OCI-LY7 (cell line): Measurements from ENCODE around the gene MRPL40. TPM values are rescaled to one million over a fixed set of nuclear protein-coding genes. Genes with fewer than 3 reads are reported as not detected.

ENCODE experiments used
- BruUV-seq: library from RNA; stranded (reverse); fragments of 400-500 nt; replicated peaks from 2 replicates; lab custom pipeline; 2021; lab: Mats Ljungman, UMichigan
- CTCF ChIA-PET: fragments of 300-600 bp; sonication (Branson Sonifier 250); formaldehyde crosslinking; loops from one replicate; lab custom pipeline; 2022; ENCODE audit warnings: antibody characterized with exemption; ENCODE audit not compliant: unreplicated experiment; lab: Charles Lee
- POLR2A ChIA-PET: fragments of 300-600 bp; sonication (Branson Sonifier 250); formaldehyde crosslinking; loops from one replicate; lab custom pipeline; 2022; ENCODE audit warnings: antibody characterized with exemption; lab: Charles Lee
- DNase-seq: peaks from one replicate; pipeline ENCODE4 v3.0.0-alpha.2; 2015; ENCODE audit warnings: low spot score
- H2AFZ ChIP-seq: fragments of 200-600 bp; sonication (generic), shearing (Covaris generic); 2 replicates; pipeline ENCODE4 v1.6.1; 2014; ENCODE audit warnings: mild to moderate bottlenecking, antibody characterized with exemption, low read length, moderate library complexity
- H3K27ac ChIP-seq: fragments of 200-600 bp; sonication (generic); 2 replicates; pipeline ENCODE4 v1.5.1; 2014; ENCODE audit warnings: mixed run types, low read depth, mild to moderate bottlenecking, moderate library complexity, low read length, inconsistent platforms; ENCODE audit not compliant: poor library complexity, severe bottlenecking
- H3K36me3 ChIP-seq: fragments of 200-600 bp; sonication (generic); 2 replicates; pipeline ENCODE4 v1.6.1; 2014; ENCODE audit warnings: mild to moderate bottlenecking, antibody characterized with exemption, low read length, moderate library complexity, mixed read lengths; ENCODE audit not compliant: insufficient read depth
- H3K4me1 ChIP-seq: fragments of 200-600 bp; sonication (generic); 2 replicates; pipeline ENCODE4 v1.5.1; 2014; ENCODE audit warnings: mild to moderate bottlenecking, low read length; ENCODE audit not compliant: insufficient read depth, poor library complexity, severe bottlenecking
- H3K4me2 ChIP-seq: fragments of 200-600 bp; sonication (generic); 2 replicates; pipeline ENCODE4 v1.6.1; 2014; ENCODE audit warnings: mild to moderate bottlenecking, low read length
- H3K4me3 ChIP-seq: fragments of 200-600 bp; sonication (generic); 2 replicates; pipeline ENCODE4 v1.5.1; 2014; ENCODE audit warnings: mild to moderate bottlenecking, low read depth, low read length; ENCODE audit not compliant: poor library complexity, severe bottlenecking
- H3K79me2 ChIP-seq: fragments of 200-600 bp; sonication (generic); 2 replicates; pipeline ENCODE4 v1.6.1; 2016; ENCODE audit warnings: low read depth, mild to moderate bottlenecking, low read length, moderate library complexity, mixed read lengths; ENCODE audit not compliant: insufficient read depth
- H3K9me2 ChIP-seq: fragments of 200-600 bp; sonication (generic); 2 replicates; pipeline ENCODE4 v1.6.1; 2016; ENCODE audit warnings: mild to moderate bottlenecking, low read length, mixed read lengths; ENCODE audit not compliant: insufficient read depth
- H3K9me3 ChIP-seq: fragments of 200-600 bp; sonication (generic); 2 replicates; pipeline ENCODE4 v1.6.1; 2014; ENCODE audit warnings: mild to moderate bottlenecking, mixed run types, low read length, mixed read lengths
- H4K20me1 ChIP-seq: fragments of 200-600 bp; sonication (generic); 2 replicates; pipeline ENCODE4 v1.6.1; 2014; ENCODE audit warnings: mild to moderate bottlenecking, antibody characterized with exemption, low read length, moderate library complexity, mixed read lengths; ENCODE audit not compliant: insufficient read depth
- CTCF ChIP-seq: fragments of 200-600 bp; sonication (generic); conservative IDR thresholded peaks from 2 replicates; pipeline ENCODE4 v1.5.1; 2014; ENCODE audit warnings: mild to moderate bottlenecking, antibody characterized with exemption, low read length, moderate library complexity, mixed read lengths
- EZH2phosphoT487 ChIP-seq: fragments of 200-600 bp; sonication (generic); IDR thresholded peaks from 2 replicates; pipeline ENCODE4 v1.6.1; 2018; ENCODE audit warnings: low read depth, borderline replicate concordance, mild to moderate bottlenecking, mixed run types, antibody characterized with exemption, low read length, moderate library complexity, mixed read lengths
- intact Hi-C: fragments of 100-400 bp; cut with micrococcal nuclease; formaldehyde crosslinking; loops from one replicate; pipeline ENCODE4 v1.10.0; 2022; ENCODE audit not compliant: unreplicated experiment
- total RNA-seq, 2 experiments: library from RNA; depleted of rRNA in 1 of 2; stranded (reverse); fragments of >200 nt in 1 of 2; shearing (Covaris generic) in 1 of 2; gene quantifications; 2 replicates each; pipeline ENCODE4 v1.2.3, GENCODE V29; 2014 to 2022

The MRPL40 gene
- total RNA-seq, 2 experiments from 2014 or later: 38.5 to 45.6 TPM

- ChIA-PET POLR2A (no interaction called here), CTCF (interaction anchor here (0.6 kb wide), 1 partner anchor 129 kb away, joined by 6 read pairs; no protein-coding TSS in a partner anchor)
- no peaks in the 10 kb centered on the region for H3K9me2 ChIP-seq
- H3K9me3 ChIP-seq: no peaks in the 10 kb centered on the region
- no peak overlapping the region for H3K27ac ChIP-seq
- no TSS peak for BruUV-seq
- peaks cover 8% of the 10 kb centered on the region for H3K4me1 ChIP-seq
- peaks cover 91% of the 10 kb centered on the region for H3K36me3 ChIP-seq
- TF ChIP-seq EZH2phosphoT487: no peak
- no peak for TF ChIP-seq CTCF
- no peak overlapping the region for H3K4me2 ChIP-seq
- peaks cover 7% of the 10 kb centered on the region; the same call in 1 of the 2 replicates for H3K79me2 ChIP-seq
- intact Hi-C loops: no loop called here
- no peak overlapping the region for H2AFZ ChIP-seq
- H3K4me3 ChIP-seq: no peak overlapping the region
- no peak for DNase-seq
- H4K20me1 ChIP-seq: peaks cover 1% of the 10 kb centered on the region; the same call in 1 of the 2 replicates
Measured at GRCh38 chr22:19405652-19406051, 26.7 kb upstream of the MRPL40 start.

- no peak overlapping the region for H3K27ac ChIP-seq
- peaks cover 14% of the 10 kb centered on the region; the same call in 1 of the 2 replicates for H3K79me2 ChIP-seq
- peaks cover 7% of the 10 kb centered on the region; the same call in 1 of the 2 replicates for H4K20me1 ChIP-seq
- DNase-seq: no peak
- no peaks in the 10 kb centered on the region for H3K9me3 ChIP-seq
- intact Hi-C loops: no loop called here
- H3K4me3 ChIP-seq: no peak overlapping the region
- POLR2A ChIA-PET: interaction anchor here (0.6 kb wide), 1 partner anchor 52 kb away, joined by 3 read pairs; no protein-coding TSS in a partner anchor
- no peaks in the 10 kb centered on the region for H3K9me2 ChIP-seq
- TF ChIP-seq CTCF: peak; percentile 36; the same call in 1 of the 2 replicates
- no peak for TF ChIP-seq EZH2phosphoT487
- peaks cover 91% of the 10 kb centered on the region for H3K36me3 ChIP-seq
- BruUV-seq: no TSS peak
- CTCF ChIA-PET: interaction anchor here (0.6 kb wide), 1 partner anchor 130 kb away, joined by 6 read pairs; no protein-coding TSS in a partner anchor
- no peak overlapping the region for H3K4me2 ChIP-seq
- H3K4me1 ChIP-seq: peaks cover 8% of the 10 kb centered on the region
- no peak overlapping the region for H2AFZ ChIP-seq
Measured at GRCh38 chr22:19406281-19406811, 26.0 kb upstream of the MRPL40 start.

GRCh38 chr22:19406846-19407245, 25.5 kb upstream of the MRPL40 start:
- peaks cover 91% of the 10 kb centered on the region for H3K36me3 ChIP-seq
- CTCF ChIA-PET: no interaction called here
- POLR2A ChIA-PET: interaction anchor here (0.6 kb wide), 1 partner anchor 52 kb away, joined by 3 read pairs; no protein-coding TSS in a partner anchor
- DNase-seq: no peak
- intact Hi-C loops: no loop called here
- H3K9me3 ChIP-seq: no peaks in the 10 kb centered on the region
- no peak overlapping the region for H2AFZ ChIP-seq
- H3K9me2 ChIP-seq: no peaks in the 10 kb centered on the region
- H3K4me2 ChIP-seq: no peak overlapping the region
- H3K4me1 ChIP-seq: peaks cover 8% of the 10 kb centered on the region
- no peak overlapping the region for H3K27ac ChIP-seq
- H3K79me2 ChIP-seq: peaks cover 19% of the 10 kb centered on the region; the same call in 1 of the 2 replicates
- TF ChIP-seq CTCF: no peak
- no peak for TF ChIP-seq EZH2phosphoT487
- peaks cover 7% of the 10 kb centered on the region; the same call in 1 of the 2 replicates for H4K20me1 ChIP-seq
- H3K4me3 ChIP-seq: no peak overlapping the region
- no TSS peak for BruUV-seq
